ENCODE data around the gene MYBL2.

MYBL2 gene

DNA sequence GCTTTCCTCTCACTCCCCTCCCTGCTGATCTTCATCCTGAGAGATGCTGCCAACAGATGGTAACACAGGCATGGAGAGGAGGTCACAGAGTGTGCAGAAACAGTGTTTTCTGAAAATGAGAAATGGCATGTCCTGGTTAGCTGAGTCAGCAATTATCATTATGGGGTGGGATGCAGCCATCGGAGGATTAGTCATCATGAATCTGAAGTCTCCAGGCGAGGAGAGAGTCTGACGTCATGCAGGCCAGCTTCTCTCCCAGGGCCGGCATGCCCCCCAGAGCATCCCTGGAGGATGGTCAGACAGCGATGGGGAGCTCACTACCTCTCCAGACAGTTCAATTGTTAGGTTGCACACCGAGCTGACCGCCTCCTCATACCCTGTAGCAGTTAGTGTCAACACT, 64.6 kb downstream of the MYBL2 start:
- Mint-ChIP-seq H3K4me3 (no peak overlapping the region), H3K27me3 (peaks cover 9% of the 10 kb centered on the region), H3K9me3 (no peaks in the 10 kb centered on the region), H3K36me3 (ENCODE audit: insufficient read depth) (no peaks in the 10 kb centered on the region), H3K4me1 (peaks cover 7% of the 10 kb centered on the region), H3K27ac (ENCODE audit: low read depth) (no peak overlapping the region)
- DNase-seq (ENCODE audit: low spot score in 2 of 2) (no peak), ATAC-seq (replicated peaks; ENCODE audit: extremely low read depth, poor library complexity, severe bottlenecking) (no peak)

DNA sequence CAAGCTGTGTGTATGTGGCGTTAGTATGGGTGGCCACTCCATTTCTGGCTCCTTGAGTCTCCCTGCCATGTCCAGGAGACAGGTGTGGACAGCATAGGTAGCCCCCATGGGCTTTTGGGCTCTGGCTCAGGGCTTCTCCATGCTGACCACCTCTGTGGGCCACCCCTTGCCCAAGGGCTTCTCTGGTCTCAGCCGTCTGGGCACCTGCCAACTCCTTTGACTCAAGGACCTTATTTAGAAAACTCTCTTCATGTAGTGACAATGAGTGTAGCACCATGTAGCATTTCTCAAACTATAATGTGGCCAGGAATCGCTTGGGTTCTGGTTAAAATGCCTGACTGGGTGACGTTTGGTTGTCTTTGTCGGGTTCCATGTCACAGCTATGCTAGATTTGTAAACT, 65.0 kb downstream of the MYBL2 start:
- Mint-ChIP-seq H3K4me1 (peaks cover 11% of the 10 kb centered on the region), H3K9me3 (no peaks in the 10 kb centered on the region), H3K4me3 (no peak overlapping the region), H3K27ac (ENCODE audit: low read depth) (no peak overlapping the region), H3K36me3 (ENCODE audit: insufficient read depth) (no peaks in the 10 kb centered on the region), H3K27me3 (peaks cover 9% of the 10 kb centered on the region)
- ATAC-seq (replicated peaks; ENCODE audit: extremely low read depth, poor library complexity, severe bottlenecking) (no peak), DNase-seq (ENCODE audit: low spot score in 2 of 2) (no peak)

DNA sequence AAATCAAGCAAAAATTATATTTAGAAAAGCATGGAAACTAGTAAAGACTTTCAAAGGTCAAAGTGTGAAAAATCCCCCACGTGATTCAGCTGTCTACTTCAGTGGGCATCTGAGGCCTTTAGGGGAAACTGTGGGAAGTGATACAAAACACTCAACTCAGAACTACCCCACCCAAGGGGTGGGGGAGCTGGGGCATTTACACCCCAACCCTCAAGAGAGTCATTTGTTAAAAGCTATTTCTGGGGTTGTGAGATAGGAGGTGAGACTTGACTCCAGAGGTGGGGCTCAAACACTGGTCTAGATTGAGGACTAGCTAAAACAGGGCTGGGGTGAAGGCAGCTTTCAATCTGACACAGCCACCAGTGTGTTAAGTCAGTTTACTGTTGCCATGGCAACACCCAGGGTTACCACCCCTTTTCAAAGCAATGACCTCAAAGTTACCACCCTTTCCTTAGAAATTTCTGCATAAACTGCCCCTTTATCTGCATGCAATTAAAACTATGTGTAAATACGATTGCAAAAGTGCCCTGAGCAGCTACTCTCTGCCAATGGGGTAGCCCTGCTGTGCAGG, 69.8 kb downstream of the MYBL2 start:
- Mint-ChIP-seq H3K27ac (ENCODE audit: low read depth) (no peak overlapping the region), H3K36me3 (ENCODE audit: insufficient read depth) (no peaks in the 10 kb centered on the region), H3K4me3 (no peak overlapping the region), H3K9me3 (no peaks in the 10 kb centered on the region), H3K27me3 (peaks cover 9% of the 10 kb centered on the region), H3K4me1 (peaks cover 6% of the 10 kb centered on the region)
- ATAC-seq (replicated peaks; ENCODE audit: extremely low read depth, poor library complexity, severe bottlenecking) (no peak), DNase-seq (ENCODE audit: low spot score in 2 of 2) (no peak)

GRCh38 chr20:43737925-43738324, 71.0 kb downstream of the MYBL2 start:
- Mint-ChIP-seq H3K9me3 (no peaks in the 10 kb centered on the region), H3K27me3 (peaks cover 9% of the 10 kb centered on the region), H3K4me1 (peaks cover 6% of the 10 kb centered on the region), H3K27ac (ENCODE audit: low read depth) (no peak overlapping the region), H3K4me3 (no peak overlapping the region), H3K36me3 (ENCODE audit: insufficient read depth) (no peaks in the 10 kb centered on the region)
- ATAC-seq (replicated peaks; ENCODE audit: extremely low read depth, poor library complexity, severe bottlenecking) (no peak), DNase-seq (ENCODE audit: low spot score in 2 of 2) (no peak)

GRCh38 chr20:43739148-43739749, 72.3 kb downstream of the MYBL2 start:
- no peak overlapping the region for H3K4me3 Mint-ChIP-seq
- DNase-seq (ENCODE audit: low spot score in 2 of 2) (no peak), ATAC-seq (replicated peaks; ENCODE audit: extremely low read depth, poor library complexity, severe bottlenecking) (no peak)
- H3K27me3 Mint-ChIP-seq = peaks cover 16% of the 10 kb centered on the region
- no peaks in the 10 kb centered on the region for H3K9me3 Mint-ChIP-seq
- H3K4me1 Mint-ChIP-seq = peaks cover 6% of the 10 kb centered on the region
- H3K36me3 Mint-ChIP-seq (ENCODE audit: insufficient read depth) = no peaks in the 10 kb centered on the region
- no peak overlapping the region for H3K27ac Mint-ChIP-seq (ENCODE audit: low read depth)

GRCh38 chr20:43740642-43741041, 73.7 kb downstream of the MYBL2 start:
- Mint-ChIP-seq H3K36me3 (ENCODE audit: insufficient read depth) (no peaks in the 10 kb centered on the region), H3K27ac (ENCODE audit: low read depth) (no peak overlapping the region), H3K9me3 (no peaks in the 10 kb centered on the region), H3K4me1 (peaks cover 6% of the 10 kb centered on the region), H3K27me3 (peaks cover 10% of the 10 kb centered on the region), H3K4me3 (no peak overlapping the region)
- DNase-seq (ENCODE audit: low spot score in 2 of 2) (no peak), ATAC-seq (replicated peaks; ENCODE audit: extremely low read depth, poor library complexity, severe bottlenecking) (no peak)

DNA sequence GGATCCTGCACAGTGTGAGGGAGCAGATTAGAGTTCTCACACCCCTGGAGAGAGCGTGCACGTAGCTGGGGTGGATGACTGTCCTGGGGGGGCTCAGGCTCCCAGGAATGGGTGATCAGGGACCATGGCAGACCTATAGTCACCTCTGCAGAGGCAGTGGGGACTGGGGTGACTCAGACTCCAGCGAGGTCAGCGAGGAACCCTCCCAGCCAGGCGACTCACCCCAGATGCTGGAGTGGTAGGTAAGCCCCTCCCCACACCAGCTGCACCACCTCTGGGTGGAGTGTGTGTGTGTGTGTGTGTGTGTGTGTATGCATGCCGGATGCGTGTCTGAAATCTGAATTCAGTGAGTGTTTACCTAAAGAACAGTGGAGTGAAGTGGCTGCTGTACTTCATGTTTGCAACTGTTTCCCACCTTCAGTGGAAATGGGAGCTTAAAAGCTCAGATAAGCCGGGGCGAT, 77.3 kb downstream of the MYBL2 start:
- H3K4me1 Mint-ChIP-seq = no peaks in the 10 kb centered on the region
- H3K27ac Mint-ChIP-seq (ENCODE audit: low read depth) = no peak overlapping the region
- H3K36me3 Mint-ChIP-seq (ENCODE audit: insufficient read depth) = no peaks in the 10 kb centered on the region
- ATAC-seq (replicated peaks; ENCODE audit: extremely low read depth, poor library complexity, severe bottlenecking) (no peak), DNase-seq (ENCODE audit: low spot score in 2 of 2) (no peak)
- H3K4me3 Mint-ChIP-seq = no peak overlapping the region
- peaks cover 24% of the 10 kb centered on the region for H3K27me3 Mint-ChIP-seq
- H3K9me3 Mint-ChIP-seq = no peaks in the 10 kb centered on the region

- H3K36me3 Mint-ChIP-seq (ENCODE audit: insufficient read depth) = peaks cover 2% of the 10 kb centered on the region
- ATAC-seq (replicated peaks; ENCODE audit: extremely low read depth, poor library complexity, severe bottlenecking) (no peak), DNase-seq (ENCODE audit: low spot score in 2 of 2) (no peak)
- peaks cover 31% of the 10 kb centered on the region for H3K27me3 Mint-ChIP-seq
- H3K4me3 Mint-ChIP-seq = no peak overlapping the region
- no peaks in the 10 kb centered on the region for H3K9me3 Mint-ChIP-seq
- peaks cover 8% of the 10 kb centered on the region for H3K4me1 Mint-ChIP-seq
- H3K27ac Mint-ChIP-seq (ENCODE audit: low read depth) = no peak overlapping the region
These were observed 78.2 kb downstream of the MYBL2 start for GRCh38 chr20:43744966-43745730.

DNA sequence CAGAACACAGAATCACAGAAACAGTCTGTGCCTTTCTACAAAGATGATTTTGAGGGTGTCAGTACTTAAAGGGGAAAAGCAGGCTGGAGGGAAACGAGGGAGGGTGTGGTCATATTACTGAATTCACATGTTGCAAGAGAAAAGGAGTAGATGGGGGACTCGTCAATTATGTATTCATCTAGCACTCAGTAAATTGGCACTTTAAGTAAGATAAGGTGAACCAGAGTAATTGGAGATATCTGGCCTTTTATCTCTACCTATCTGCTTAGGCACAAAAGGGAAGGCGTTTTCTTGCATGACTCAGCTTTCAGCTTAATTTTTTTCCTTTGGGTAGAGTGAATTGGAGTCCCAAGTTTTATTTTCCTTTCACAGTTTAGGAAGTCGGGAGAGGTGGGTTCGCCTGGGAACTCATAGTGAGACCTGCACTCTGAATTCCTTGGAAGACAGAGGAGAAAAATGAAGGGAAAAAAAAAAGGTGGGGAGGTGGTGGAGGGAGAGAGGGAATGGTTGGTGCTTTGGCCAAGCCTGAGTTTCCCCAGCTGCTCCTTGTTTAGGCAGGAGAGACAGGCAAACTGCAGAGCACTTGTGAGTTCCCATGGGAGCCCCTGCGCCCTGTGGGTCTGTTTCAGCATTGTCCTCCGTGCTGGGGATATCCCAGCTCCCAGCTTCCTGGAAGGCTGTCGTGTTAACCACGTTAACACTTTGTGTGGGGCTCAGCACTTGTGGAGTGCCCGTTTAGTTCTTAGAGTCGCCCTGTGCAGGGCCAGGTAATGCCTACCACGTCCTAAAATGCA, 79.6 kb downstream of the MYBL2 start:
- H3K27me3 Mint-ChIP-seq = peaks cover 45% of the 10 kb centered on the region
- no peaks in the 10 kb centered on the region for H3K9me3 Mint-ChIP-seq
- no peak for ATAC-seq (replicated peaks; ENCODE audit: extremely low read depth, poor library complexity, severe bottlenecking)
- peaks cover 19% of the 10 kb centered on the region for H3K4me1 Mint-ChIP-seq
- no peak overlapping the region for H3K4me3 Mint-ChIP-seq
- no peak for DNase-seq (ENCODE audit: low spot score in 2 of 2)
- H3K27ac Mint-ChIP-seq (ENCODE audit: low read depth) = no peak overlapping the region
- H3K36me3 Mint-ChIP-seq (ENCODE audit: insufficient read depth) = peaks cover 8% of the 10 kb centered on the region

DNA sequence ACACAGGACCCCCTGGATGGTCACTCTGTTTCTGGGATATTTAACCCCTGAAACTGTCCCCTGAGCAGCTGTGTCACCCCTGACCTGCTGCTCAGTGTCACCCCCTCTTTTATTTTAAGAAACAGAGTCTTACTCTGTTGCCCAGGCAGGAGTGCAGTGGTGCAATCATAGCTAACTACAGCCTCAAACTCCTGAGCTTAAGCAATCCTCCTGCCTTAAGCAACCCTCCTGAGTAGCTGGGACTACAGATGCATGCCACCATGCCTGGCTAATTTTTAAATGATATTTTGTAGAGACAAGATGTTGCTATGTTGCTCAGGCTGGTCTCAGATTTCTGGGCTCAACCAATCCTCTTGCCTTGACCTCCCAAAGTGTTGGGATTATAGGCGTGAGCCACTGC, 81.4 kb downstream of the MYBL2 start:
- Mint-ChIP-seq H3K4me1 (peaks cover 33% of the 10 kb centered on the region), H3K27me3 (peaks cover 50% of the 10 kb centered on the region), H3K4me3 (no peak overlapping the region), H3K9me3 (no peaks in the 10 kb centered on the region), H3K27ac (ENCODE audit: low read depth) (no peak overlapping the region), H3K36me3 (ENCODE audit: insufficient read depth) (peaks cover 8% of the 10 kb centered on the region)
- DNase-seq (ENCODE audit: low spot score in 2 of 2) = no peak
- ATAC-seq (replicated peaks; ENCODE audit: extremely low read depth, poor library complexity, severe bottlenecking) = no peak

DNA sequence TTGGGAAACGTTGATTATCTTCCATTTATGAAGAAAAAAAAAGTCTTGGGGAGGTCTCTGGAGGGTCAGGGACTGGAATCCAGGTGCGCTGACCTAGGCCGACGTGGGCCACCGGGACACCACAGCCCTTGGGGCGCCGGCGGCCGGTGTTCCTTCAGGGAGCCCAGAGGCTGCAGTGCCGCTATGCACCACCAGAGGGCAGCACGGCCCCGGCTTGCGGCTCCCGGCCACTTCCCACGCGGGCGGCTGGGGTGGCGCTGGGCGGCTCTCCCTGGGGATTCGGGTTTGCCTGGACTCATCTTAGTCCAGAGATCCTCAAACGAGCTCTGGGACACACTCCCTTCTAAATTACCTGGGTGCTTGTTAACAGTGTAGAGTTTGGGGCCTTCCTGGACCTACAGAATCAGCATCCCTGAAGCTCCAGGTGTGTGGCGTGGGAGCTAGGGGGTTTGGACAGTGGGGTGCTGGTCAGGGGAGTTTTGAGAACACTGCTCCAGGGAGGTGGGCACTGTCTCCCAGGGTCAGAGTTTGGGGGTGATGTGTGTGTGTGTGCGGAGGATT, 82.9 kb downstream of the MYBL2 start:
- H3K4me1 Mint-ChIP-seq = peaks cover 33% of the 10 kb centered on the region
- H3K36me3 Mint-ChIP-seq (ENCODE audit: insufficient read depth) = peaks cover 8% of the 10 kb centered on the region
- peaks cover 42% of the 10 kb centered on the region for H3K27me3 Mint-ChIP-seq
- peak overlapping the region; percentile 52 for H3K27ac Mint-ChIP-seq (ENCODE audit: low read depth)
- peak; percentile 67 to 89 for DNase-seq (ENCODE audit: low spot score in 2 of 2)
- ATAC-seq (replicated peaks; ENCODE audit: extremely low read depth, poor library complexity, severe bottlenecking) = no peak
- no peaks in the 10 kb centered on the region for H3K9me3 Mint-ChIP-seq
- H3K4me3 Mint-ChIP-seq = no peak overlapping the region

DNA sequence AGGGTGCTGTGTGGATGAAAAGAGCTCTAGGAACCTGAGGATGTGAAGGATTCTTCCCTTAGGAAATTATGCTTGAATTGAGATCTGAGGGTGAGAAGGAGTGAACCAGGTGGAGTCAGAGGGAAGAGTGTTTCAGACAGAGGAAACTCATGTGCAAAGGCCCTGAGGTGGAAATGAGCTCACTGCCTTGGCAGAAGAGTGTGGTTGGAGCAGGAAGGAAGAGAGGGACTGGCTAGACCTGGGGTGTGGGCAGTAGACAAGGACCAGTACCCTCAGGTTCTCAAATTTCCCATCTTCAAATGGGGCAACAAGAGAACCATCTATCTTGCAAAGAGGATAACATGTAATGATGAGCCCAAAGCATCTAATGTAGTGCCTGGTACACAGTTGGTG, 83.9 kb downstream of the MYBL2 start:
- peak overlapping the region; percentile 52 for H3K27ac Mint-ChIP-seq (ENCODE audit: low read depth)
- no peaks in the 10 kb centered on the region for H3K9me3 Mint-ChIP-seq
- ATAC-seq (replicated peaks; ENCODE audit: extremely low read depth, poor library complexity, severe bottlenecking) (no peak), DNase-seq (ENCODE audit: low spot score in 2 of 2) (no peak)
- peaks cover 33% of the 10 kb centered on the region for H3K4me1 Mint-ChIP-seq
- H3K36me3 Mint-ChIP-seq (ENCODE audit: insufficient read depth) = peaks cover 8% of the 10 kb centered on the region
- peaks cover 42% of the 10 kb centered on the region for H3K27me3 Mint-ChIP-seq
- H3K4me3 Mint-ChIP-seq = peak overlapping the region; percentile 36

Data from central memory CD8-positive, alpha-beta T cell (primary cell).